GM13976 (cell line): ENCODE results near the gene ASB10.

Experiments used
- DNase-seq: peaks from one replicate; pipeline ENCODE4 v3.0.0; 2012; ENCODE audit warnings: low spot score
- CTCF ChIP-seq: IDR thresholded peaks from 2 replicates; pipeline ENCODE4 v1.5.1; 2012; ENCODE audit warnings: borderline replicate concordance, mild to moderate bottlenecking; ENCODE audit not compliant: insufficient read depth; ENCODE audit errors: extremely low read depth, missing control alignments, control extremely low read depth
- in situ Hi-C: fragments of 300-500 bp; cut with MboI; formaldehyde crosslinking; loops from one replicate; pipeline ENCODE4 v1.12.0; 2022; ENCODE audit warnings: low sequenced_read_pairs, mixed read lengths, inconsistent platforms; ENCODE audit not compliant: unreplicated experiment

Gene ASB10

GRCh38 chr7:151179946-151180345, 7.1 kb downstream of the ASB10 start:
- no peak for TF ChIP-seq CTCF
- in situ Hi-C loops, result no loop called here
- DNase-seq, result no peak

- in situ Hi-C loops, result no loop called here
- TF ChIP-seq CTCF, result no peak
- no peak for DNase-seq
Observed at GRCh38 chr7:151179287-151179860, 7.7 kb downstream of the ASB10 start.

GRCh38 chr7:151178831-151179230, 8.2 kb downstream of the ASB10 start:
- no peak for DNase-seq
- in situ Hi-C loops, result no loop called here
- TF ChIP-seq CTCF, result no peak

DNA sequence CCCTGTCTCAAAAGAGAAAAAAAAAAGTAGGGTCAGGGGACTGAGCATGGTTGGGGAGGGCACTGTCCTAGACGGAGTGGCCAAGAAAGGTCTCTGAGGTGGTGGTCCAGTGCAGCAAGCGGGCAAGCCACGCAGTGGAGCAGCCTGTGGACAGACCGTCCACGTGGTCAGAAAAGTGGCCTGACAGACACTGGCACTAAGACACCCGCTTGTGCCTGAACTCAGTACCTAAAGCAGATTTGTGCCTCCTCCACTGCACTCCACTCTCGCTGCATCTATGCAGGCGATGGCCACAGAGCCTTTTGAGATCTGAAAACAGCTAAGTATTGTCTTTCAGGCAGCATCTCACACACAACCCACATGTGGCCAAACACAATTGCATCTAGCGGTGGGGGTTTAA, 8.8 kb downstream of the ASB10 start:
- TF ChIP-seq CTCF, result no peak
- DNase-seq, result no peak
- in situ Hi-C loops, result no loop called here

DNA sequence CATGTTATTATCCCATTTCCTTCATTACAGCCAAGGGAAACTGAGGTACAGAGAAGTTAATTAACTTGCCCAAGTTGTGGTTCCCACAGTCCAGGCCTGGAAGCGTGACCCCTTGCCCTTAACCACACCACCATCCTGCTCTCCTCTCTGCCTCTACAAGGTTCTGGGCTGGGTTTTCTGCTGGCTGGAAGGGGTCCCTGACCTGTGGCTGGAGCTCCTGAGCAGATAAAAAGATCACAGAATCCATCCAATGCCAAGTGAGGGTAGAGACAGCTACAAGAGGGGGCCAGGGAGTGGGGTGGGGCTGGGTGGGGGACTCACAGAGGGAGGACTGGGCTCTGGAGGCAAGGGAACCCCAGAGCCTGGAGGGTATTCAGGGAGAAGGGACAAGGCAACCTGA, 9.7 kb downstream of the ASB10 start:
- DNase-seq, result no peak
- no peak for TF ChIP-seq CTCF
- in situ Hi-C loops, result no loop called here

DNA sequence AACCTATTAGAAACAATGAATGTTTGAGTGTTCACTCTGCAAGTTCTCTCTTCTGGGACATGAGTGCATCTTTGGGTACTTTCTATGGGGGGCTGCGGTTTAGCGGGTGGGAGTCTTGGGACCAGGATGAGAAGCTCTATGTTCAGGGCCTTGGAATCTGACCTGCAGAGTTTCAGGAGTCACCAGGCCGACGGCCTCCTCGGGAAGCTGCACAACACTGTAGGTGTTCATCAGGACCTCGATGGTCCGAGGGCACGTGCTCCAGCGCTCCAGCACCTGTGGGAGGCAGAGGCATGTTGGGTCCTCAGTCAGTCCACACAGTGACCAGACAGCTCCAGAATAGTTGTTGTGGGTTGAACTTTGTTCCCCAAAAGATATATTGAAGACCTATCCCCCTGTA, 10.6 kb downstream of the ASB10 start:
- in situ Hi-C loops, result no loop called here

More for the DNA sequence above, 10.6 kb downstream of the ASB10 start:
- TF ChIP-seq CTCF, result no peak
- DNase-seq, result no peak
